HG03469 (cell line): Measurements from ENCODE around the gene SLC35F1.

Source experiments
- ATAC-seq: cut with Tn5 transposase; IDR thresholded peaks from one replicate; pipeline ENCODE4 v1.9.1; 2021; ENCODE audit warnings: mild to moderate bottlenecking, moderate library complexity, moderate number of reproducible peaks; ENCODE audit not compliant: unreplicated experiment

The SLC35F1 gene

DNA sequence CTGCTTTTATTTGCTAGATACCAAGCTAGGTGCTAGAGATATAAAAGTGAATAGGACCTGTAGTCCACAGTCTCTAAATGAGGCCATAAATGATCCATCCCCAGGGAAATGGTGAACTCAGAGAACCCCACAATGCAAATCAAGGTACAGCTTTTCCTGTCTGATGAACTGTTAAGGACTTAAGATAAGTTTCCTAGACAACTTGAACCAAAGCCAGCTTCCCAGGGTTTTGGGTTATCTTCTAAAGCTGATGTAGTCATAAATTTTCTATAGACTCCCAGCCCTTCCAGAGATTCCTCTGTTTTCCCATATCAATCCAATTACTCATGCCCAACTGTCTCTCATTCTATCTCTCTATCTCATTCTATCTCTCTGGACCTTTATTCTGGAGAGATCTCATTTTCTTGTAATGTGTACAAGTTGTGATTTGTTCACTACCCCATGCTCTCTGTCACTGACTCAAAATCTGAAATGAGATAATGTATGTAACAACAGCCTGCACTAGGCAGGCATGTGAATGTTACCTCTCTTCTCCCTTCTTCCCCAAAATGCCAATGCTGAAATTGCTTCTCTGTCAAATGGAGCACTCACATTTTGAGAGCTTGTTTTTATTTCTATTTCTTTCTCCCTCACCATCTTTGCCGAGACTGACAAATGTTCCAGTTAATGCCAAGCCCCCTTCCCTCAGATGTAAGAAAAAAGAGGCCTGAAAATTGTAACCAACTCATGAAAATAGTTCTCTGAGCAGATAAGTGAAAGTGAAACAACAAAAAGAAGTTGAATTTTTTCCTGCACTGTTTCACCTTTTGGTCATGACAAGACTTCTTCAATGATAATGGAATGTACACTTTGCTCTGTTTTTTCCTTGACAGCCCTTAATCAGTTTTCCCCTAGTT lies 279.9 kb downstream of the SLC35F1 start:
- peak; percentile 52 for ATAC-seq

DNA sequence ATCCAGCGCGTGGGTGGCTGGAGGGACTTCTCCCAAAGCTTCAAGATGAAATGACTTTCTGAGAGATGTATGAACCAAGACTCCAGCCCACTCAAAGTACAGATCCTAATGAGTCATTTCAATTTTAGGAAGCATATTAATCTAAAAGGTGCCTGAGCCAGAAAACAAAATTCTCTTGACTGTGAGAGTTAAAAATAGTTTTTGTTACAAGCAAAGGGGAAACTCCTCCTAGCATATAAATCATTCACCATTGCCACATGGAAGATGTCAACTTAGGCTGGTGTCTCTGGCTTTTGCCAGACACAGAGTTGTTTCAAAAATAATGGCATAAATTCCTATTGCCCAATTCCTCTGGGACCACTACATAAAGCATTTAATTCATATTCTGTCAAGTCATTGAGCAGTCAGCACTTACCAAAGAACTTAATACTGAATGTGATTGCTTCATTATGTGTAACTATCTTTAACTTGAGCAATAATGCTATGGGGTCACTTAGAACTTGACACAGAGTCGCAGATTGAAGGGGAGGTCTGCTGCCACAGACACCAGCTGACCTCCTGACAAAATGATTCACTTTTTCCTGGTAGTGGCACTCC lies 280.6 kb downstream of the SLC35F1 start:
- ATAC-seq, result peak; percentile 30

- no peak for ATAC-seq
Observed at GRCh38 chr6:118188561-118188960, 281.5 kb downstream of the SLC35F1 start.

DNA sequence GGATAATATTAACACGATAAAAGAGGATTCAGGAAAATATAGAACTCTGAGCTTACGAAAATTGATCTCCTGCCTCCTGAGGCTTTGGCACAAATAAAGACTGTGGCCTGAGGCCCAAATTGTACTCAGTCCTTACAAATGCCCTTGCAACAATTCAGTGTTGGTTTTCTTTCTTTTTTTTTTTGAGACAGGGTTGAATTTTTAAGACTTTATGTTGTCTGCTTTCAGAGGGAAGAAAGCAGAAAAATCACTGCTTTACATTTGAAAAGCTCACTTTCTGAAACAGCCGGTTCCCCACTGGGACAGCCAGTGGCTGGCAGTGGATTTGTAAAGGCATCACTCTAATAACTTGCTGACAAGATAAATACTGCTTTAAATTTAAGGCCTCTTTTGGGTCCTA lies 290.5 kb downstream of the SLC35F1 start:
- ATAC-seq, result no peak

DNA sequence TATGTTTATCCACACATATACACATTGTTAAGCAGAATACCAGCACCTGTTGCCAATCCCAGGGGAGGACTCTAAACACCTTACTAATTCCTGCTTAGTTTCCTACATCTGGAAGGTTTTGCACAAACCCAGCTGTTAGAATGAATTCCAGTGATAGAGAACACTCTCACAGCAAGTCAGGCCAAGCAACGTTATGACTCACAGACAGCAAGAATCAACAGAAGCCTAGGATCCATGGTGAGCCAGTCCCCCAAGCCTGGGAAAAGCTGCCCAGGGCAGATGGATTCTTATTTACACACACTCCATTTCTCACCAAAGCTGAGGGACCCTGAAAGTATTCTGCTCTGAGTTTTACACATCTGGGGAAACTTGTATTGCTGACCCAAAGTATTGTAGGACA lies 291.7 kb downstream of the SLC35F1 start:
- no peak for ATAC-seq

- no peak for ATAC-seq
Observed at GRCh38 chr6:118200160-118200559, 293.1 kb downstream of the SLC35F1 start.

GRCh38 chr6:118202517-118202916 lies 295.5 kb downstream of the SLC35F1 start:
- ATAC-seq, result no peak

GRCh38 chr6:118203545-118203944 lies 296.5 kb downstream of the SLC35F1 start:
- no peak for ATAC-seq

- ATAC-seq, result no peak
Observed at GRCh38 chr6:118206221-118206620, 299.2 kb downstream of the SLC35F1 start.

DNA sequence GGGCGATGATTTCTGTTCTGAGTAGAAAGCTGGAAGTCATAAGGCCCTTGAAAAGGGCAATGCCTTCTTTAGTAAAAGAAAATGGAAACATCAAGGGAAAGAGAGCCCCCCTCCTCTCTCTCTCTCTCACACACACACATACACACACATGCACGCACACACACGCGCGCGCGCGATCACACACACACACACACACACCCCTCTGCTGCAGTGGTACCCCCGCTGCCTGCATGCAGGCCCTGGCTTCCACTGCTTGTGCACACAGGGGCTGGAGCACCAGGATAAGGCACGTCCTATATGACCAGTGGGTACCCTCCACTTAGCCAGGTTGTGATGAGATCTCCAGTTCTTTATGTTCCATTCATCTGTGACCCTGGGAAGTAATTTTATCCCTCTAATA lies 300.9 kb downstream of the SLC35F1 start:
- ATAC-seq, result no peak

DNA sequence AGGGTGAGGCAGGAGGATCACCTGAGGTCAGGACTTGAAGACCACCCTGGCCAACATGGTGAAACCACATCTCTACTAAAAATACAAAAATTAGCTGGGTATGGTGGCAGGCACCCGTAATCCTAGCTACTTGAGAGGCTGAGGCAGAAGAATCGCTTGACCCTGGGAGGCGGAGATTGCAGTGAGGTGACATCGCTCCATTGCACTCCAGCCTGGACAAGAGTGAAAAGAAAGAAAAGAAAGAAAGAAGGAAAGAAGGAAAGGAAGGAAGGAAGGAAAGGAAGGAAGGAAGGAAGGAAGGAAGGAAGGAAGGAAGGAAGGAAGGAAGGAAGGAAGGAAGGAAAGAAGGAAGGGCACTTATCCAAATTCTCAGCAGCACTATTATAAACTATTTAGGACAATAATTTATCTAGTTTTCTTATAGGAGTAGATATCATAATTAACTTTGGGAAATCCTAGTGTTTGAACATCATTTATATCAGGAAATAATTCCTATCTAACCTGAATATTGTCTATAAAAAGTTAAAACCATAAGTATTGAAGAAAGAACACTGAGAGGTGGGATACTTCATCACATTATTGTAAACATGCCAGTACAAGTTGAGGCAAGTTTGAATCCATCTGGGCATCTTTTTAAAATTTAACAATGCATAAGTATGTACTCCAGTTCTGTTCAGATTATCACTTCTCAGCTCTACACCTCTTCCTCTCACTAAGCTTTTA lies 305.5 kb downstream of the SLC35F1 start:
- no peak for ATAC-seq

- no peak for ATAC-seq
Observed at GRCh38 chr6:118215269-118215668, 308.2 kb downstream of the SLC35F1 start.

DNA sequence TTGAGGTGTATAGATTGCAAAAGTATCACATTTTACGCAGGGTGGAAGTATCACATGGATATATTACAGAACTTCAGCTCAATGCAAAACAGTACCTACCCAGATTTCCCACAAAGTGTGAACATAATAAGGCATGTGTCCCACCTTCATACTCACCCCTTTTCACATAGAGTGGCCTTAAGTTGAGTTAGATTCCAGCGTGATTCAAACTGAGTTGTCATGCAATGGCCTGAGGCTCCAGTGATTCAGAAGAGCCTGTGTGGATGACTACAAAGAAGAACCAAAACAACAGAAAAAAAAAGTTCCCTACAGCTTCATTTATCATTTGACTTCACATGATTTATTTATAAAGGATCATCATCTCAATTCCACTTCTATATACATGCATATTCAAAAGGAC lies 309.7 kb downstream of the SLC35F1 start:
- ATAC-seq, result no peak

DNA sequence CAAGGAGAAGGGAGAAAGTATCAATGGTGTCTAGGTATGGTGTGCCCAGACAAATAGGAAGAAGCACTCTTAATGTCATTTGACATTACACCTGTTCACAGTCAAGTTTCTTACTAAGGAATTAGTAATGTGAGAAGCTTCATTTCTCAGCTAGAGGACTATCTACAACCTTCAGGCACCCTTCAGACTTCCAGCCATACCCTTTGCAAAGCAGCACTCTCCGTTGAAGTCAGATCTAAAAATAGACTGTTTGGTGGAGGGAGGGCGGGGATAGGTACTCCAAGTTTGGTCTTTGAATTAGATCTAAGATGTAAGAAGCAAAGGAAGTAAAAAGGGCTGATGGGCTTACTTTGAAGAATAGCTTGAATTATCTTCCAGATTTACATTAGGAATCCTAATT lies 311.1 kb downstream of the SLC35F1 start:
- no peak for ATAC-seq

GRCh38 chr6:118220429-118221128 lies 313.5 kb downstream of the SLC35F1 start:
- ATAC-seq, result no peak

- no peak for ATAC-seq
Observed at GRCh38 chr6:118223316-118223715, 316.3 kb downstream of the SLC35F1 start.

GRCh38 chr6:118228886-118229285 lies 321.8 kb downstream of the SLC35F1 start:
- ATAC-seq, result no peak

GRCh38 chr6:118240878-118241528 lies 333.9 kb downstream of the SLC35F1 start:
- ATAC-seq, result peak; percentile 71

DNA sequence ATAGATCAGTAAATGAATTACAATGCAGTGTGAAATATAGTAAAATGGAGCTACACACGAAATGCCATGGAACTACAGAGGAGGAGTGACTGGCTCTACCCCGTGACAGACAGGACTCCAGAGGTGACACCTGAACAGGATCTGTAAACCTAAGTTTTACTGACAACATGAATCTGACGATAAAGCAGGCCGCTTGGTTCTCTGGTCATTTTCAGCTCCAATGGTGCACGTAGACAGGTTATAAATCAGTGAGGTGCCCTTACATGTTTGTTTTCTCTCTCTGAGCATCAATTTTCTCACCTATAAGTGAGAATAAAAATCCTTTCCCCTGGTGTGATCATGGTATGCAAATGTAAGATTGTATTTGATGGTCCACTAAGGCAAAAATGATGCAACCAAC lies 339.3 kb downstream of the SLC35F1 start:
- no peak for ATAC-seq

DNA sequence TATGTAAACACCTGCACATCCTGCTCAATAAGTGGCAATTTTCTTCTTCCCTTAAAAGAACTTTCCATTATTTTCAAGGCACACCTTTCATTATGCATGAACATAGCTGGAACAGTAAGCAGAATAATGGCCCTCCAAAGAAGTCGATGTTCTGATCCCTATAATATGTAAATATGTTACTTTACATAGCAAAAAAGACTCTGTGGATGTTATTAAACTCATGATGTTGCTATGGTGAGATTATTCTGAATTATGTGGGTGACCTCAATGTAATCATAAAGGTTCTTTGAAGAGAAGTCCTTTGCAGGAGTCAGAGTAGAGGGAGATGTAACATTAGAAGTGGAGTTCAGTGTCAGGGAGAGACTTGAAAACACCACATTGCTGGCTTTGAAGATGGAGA lies 341.1 kb downstream of the SLC35F1 start:
- no peak for ATAC-seq

- ATAC-seq, result no peak
Observed at GRCh38 chr6:118249680-118250079, 342.6 kb downstream of the SLC35F1 start.
